HG02759 (cell line): ENCODE results near the gene FBXL19.
"Not testable (repeated sequence)": the region's sequence is repeated elsewhere in the genome, so short reads cannot be mapped to it uniquely, and the experiment has no call there.

Source experiments
- ATAC-seq: cut with Tn5 transposase; IDR thresholded peaks from one replicate; pipeline ENCODE4 v1.9.1; 2021; ENCODE audit warnings: mild to moderate bottlenecking, moderate library complexity; ENCODE audit not compliant: unreplicated experiment

The FBXL19 gene

DNA sequence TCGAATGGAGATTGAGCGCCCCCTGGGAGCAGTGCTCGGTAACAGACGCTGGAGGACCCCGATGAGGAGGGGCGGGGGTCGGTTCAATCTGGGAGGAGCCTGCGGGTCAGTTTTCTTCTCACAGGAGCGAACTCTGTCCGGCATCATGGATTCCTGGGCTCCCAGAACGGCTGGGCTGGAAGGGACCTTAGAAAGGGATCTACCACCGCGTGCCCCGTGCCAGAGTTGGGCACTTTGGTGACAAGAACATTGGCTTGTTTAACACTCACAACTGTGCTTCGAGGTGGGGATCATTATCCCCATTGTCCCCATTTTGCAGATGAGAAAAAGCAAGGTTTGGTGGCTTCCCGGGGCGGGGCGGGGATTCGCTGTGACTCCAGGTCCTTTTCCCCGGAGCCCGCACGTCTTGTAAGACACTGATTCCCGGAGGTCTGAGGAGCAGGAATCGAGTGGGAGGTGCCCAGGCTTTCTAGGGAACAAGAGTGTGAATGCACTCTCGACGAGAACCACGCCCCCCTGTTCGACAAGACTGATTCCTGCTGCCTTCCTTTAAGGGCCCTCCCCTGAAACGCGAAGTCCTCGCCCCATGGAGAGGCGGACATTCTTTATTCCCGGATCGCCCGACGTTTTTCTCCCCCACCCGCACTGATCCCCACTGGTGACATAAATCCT is 1.5 kb upstream of the FBXL19 start:
- ATAC-seq: peak; percentile 0

DNA sequence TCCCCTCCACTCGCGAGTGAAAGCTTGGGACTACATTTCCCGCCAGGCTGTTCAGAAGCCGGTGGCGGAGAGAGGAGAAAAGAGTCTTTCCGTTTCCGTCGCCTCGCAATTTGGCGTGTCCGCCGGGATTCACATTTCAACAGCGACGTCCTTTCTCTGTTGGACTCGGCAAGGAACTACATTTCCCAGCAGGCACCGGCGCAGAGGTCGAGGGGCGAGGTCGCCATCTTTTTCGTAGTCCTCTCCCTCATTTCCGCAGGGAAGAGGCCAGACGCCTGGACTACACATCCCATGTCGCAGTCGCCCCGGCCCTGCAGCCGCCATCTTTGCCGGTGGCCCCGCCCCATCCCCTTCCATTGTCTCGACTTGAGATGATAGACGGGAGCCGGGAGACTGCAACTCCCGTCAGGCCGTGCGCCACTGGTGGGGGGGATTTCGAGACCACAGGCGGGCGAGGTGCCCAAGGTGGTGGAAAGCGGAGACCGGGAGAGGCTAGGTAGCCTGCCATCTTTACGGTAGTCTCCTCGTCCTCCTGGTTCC is 882 bp upstream of the FBXL19 start:
- peak; percentile 73 for ATAC-seq

DNA sequence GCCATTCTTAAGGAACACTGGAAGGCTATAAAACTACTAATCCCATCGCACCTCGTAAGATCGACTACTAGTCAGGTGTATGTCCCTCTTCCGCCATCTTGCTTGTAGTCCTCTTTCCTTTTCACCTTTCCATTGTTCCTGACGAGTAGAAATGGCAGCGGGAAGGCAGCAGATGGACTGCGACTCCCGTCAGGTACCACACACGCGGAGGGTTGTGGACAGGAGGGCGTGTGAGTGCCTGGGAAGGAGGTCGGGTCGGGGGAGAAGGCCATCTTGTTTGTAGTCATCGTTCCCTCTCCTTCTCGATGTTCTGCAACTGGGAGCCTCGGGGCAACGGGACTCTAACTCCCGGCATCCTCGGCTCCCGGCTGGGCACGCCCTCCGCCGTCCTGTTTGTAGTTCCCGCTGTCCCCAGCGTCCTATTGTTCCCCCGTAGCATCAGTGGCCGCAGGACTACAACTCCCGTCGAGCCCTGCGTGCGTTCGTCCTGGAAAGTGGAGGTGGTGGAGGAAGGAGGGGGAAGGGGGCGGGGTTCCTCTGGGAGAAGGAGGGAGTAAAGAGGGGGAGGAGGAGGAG is 324 bp upstream of the FBXL19 start:
- ATAC-seq: peak; percentile 69

DNA sequence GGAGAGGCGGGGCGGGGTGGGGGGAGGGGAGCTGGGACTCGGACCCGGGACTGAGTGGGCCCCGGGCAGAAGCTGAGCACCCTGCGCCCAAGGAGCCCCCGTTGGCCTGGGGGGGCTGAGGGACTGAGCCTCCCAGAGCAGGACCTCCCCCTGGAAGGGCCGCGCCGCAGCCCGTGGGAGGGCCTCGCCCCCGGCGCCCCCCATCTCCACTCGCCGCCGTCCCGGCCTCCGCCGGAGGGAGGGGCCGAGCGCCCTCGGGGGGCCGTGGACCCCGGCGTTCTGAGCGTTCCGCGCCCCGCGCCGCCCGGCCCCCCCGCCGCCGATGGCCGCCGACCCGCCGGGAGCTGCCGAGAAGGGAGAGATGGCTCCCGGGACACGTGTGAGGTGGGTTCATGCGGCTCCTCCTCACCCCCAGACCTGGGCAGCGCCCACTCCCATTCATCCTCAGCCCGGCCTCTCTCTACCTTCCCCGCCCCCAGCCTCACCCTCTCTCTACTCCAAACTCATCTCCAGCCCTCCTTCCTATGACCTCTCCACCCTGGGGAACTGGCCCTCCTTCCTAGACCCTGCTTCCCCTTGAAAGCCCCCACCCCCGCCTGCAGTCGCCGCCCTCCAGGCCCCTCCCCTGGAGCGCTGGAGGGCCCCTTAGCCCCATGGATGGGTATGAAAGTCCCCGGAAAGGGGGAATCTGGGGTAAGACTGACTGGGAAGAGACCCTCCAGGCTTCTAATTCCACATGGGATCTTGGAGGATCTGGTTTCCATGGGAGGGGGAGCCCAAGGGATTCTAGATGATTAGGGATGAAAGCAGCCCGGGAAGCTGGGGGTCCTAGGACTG is 922 bp downstream of the FBXL19 start:
- no peak for ATAC-seq

DNA sequence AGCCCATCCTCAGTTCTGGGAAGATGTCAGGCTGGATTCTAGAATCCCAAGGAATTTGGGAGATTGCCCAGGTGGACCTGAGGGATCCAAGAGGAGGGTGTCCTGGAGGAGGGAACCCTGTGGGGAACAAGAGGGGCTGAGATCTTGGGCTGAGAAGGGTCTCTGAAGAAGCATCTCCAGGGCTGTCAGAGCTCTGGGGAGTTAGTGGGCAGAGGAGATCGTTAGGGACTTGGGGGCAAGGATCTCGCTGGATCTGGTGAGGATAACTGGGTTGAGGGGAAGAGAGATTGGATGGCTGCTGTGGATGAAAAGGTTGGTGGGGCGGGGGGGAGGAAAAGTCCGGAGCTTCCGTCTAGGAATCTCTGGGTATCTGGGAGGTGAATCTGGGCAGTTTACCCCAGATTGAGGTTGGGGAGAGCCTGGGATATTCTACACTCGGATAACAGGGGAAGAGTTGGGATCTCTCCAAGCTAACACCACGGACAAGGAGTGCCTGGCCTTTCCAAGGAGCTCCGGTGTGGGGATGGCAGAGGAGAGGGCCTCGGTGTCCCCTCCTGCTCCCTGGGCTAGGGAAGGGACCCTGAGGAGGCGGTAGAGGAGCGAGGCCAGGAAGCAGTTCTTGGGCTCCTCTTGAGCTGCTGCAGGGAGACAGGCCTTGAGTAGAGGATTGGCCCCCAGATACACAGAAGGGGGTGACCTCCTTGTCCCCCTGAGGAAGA is 1.7 kb downstream of the FBXL19 start:
- ATAC-seq: no peak

DNA sequence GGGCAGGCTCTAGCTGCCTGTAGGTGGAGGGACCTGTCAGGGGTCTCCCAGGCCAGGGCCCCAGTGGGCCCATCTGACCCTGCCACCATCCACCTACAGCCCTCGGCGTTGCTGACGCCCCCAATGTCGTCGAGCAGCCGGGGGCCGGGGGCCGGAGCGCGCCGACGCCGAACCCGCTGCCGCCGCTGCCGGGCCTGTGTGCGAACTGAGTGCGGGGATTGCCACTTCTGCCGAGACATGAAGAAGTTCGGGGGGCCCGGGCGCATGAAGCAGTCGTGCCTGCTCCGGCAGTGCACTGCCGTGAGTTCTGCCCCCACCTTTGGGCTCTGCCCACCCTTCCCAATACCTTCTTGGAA is 2.2 kb downstream of the FBXL19 start:
- no peak for ATAC-seq

DNA sequence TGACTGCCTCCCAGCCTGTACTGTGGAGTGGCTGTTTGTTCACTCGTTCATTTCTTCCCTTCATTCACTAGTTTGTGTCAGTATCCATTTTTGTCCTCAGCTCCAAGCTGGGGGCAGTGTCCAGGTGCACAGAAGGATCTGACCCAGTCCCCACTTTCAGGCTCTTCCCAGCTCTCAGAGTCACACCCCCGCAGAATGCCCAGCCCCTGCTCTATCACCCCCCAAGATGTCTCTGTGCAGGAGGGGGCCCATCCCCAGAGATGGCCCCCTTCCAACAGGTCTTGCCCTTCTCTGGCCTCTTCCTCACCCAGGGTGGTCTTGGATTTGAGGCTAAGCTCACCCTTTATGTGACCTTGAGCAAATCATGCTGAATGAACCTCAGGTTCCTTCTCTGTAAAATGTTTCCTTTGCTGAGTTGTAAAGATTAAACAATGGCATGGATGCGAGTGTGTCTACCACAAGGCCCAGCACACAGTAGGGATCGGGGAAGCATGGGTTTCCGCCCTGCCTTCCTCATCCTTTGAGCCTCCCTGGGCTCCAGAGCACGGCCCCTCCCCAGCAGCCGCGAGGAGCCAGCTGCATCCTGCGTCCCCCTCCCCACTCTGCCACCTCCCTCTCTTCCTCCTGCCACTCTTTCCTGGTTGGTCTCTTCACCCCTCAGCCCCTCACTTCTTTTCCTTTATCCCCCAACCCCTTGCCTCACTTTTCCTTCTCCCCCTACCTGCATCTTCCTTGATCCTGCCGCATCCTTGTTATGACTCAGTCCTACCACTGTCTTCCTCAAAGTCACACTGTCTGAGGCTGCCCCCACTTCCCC is 2.8 kb downstream of the FBXL19 start:
- ATAC-seq: no peak

DNA sequence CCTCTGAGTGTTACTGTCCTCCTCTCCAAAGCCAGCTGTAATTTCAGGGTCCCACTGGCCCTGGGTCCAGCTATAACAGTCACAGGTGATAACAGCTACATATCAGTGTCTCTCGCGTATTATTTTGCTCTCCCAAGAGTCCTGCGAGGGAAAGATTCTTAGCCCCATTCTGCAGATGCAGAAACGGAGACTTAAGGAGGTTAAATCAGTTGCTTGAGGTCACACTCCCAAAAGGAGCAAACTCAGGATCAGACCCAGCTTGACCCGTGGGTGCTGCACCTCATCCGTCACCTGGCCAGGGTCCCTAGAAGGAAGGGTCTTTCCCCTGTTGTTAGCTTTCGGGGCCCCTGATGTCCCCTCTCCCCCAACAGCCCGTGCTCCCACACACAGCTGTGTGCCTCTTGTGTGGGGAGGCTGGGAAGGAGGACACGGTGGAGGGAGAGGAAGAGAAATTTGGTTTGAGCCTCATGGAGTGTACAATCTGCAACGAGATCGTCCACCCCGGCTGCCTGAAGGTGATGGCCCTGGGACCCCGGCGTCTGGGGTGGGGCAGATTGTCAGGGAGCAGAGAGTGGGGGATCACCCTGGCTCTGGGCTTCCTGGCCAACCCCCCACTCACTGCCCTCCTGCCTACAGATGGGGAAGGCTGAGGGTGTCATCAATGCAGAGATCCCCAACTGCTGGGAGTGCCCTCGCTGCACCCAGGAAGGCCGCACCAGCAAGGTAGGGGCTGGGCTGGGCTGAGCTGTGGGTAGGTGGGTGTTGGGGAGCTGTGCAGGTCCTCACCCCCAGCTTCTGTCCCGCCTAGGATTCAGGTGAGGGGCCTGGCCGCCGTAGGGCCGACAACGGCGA is 3.8 kb downstream of the FBXL19 start:
- no peak for ATAC-seq

DNA sequence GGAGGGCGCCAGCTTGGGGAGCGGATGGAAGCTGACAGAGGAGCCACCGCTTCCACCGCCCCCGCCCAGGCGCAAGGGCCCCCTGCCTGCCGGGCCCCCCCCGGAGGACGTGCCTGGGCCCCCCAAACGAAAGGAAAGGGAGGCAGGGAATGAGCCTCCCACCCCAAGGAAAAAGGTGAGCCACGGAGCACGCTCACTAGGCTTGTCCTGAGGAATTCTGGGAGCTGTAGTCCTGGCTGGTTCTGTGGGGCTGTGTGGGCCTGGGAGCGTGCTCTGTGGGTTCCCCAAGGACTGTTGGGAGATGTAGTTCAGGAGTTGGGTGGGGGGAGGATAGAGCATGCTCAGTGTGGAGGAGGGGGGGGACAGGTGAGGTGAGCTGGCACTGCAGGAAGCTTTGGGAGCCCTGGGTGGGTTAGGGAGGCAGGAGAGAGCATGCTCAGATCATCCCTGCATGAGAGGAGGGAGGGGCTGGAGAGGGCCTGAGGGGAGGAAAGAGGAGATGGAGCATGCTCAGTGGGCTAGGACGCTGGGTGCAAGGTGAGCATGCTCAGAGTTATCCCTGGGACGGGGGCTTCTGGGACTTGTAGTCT is 4.5 kb downstream of the FBXL19 start:
- no peak for ATAC-seq

DNA sequence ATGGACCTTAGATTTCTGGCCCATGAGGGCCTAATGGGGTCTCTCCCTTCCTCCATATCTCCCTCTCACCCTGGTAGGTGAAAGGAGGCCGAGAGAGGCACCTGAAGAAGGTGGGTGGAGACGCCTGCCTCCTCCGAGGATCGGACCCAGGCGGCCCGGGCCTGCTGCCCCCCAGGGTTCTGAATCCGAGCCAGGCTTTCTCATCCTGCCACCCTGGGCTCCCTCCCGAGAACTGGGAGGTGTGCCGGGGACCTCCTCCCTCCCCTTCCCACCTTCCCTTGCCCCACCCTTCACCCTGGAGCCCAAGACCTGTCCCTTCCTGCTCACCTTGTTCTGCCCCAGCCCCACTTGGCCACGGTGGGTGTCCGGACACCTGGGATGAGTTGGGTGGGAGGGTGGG is 5.0 kb downstream of the FBXL19 start:
- ATAC-seq: no peak

DNA sequence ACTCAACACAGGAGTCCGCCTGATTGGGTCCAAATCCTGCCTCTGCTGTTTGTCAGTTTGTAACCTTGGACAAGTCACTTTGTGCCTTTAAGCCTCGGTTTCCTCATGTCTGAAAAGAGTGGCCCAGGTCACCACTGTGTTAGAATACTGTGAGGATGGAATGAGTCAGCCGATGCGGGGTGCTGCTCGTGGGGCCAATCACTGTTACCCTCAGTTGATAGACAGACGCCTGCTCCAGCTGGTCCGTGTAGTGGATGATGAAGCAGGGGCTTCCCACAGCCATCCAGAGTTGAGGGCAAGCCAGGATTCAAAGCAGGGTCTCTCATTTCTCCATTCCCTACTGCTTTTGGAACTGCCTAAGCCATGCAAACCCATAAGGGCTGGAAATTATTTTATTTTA is 5.8 kb downstream of the FBXL19 start:
- ATAC-seq: no peak

DNA sequence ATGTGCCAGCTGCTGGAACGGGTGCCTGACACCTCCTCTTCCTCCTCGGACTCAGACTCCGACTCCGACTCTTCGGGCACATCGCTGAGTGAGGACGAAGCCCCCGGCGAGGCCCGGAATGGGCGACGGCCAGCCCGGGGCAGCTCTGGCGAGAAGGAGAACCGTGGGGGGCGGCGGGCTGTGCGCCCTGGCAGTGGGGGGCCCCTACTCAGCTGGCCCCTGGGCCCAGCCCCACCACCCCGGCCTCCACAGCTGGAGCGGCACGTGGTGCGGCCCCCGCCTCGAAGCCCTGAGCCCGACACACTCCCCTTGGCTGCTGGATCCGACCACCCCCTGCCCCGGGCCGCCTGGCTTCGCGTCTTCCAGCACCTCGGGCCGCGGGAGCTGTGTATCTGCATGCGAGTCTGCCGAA is 6.8 kb downstream of the FBXL19 start:
- no peak for ATAC-seq

DNA sequence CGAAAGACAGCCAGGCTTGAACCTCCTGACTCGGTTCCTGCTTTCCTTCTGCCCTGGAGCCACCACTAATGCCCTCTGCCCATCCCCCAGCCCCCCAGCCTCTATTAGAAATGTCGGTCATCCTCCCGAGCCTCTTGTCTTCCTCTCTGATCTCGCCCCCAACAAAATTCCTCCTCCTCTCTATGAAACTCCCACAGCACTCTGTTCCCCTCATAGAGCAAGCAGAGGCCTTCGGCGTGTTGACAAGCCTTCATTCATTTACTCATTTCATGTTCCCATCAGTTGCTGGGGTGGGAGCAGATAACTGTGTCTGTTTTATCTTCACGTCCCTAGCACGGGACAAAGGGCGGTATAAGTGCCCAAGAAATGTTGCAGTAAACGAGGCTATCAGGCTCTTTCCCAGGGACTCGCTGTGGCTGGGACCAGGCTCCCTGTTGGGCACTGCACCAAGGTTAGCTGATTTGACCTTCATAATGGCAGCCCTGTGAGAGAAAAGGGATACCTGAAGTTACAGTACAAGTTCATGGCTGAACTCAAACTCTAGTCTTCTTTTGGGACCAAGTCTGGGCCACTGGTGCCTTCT is 7.8 kb downstream of the FBXL19 start:
- ATAC-seq: no peak

DNA sequence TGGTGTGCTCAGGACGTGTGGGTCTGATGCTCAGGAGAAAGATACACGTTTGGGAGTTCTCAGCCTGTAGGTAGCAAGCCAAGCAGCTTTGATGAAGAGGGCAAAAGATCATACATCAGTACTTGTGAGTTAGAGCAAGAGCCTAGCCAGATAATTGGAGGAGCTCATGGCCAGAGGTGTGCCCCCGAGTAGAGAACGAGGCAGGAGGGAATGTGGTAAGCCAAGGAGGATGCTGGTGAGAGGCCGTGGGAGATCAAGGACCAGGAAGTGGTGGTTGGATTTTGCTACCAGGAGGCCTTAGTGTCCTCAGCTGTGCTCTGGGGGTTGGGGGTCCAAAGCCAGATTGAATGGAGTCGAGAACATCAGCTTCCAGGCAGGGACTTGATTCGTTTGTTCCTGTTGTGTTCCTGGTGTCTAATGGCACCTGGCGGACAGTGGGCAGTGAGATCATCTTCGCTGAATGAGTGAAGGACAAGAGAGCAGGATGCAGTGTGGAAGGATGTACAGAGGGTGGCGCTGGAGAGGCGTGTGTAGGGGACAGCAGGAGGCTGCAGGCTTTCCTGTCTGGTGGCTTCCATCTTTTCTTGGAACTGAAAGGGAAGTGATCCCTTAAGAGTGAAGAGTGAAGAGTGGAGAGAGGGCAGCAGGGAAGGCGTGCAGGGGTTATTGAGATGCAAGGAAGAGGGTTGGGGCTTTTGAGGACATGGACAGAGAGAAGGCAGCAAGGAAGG is 11.6 kb downstream of the FBXL19 start:
- ATAC-seq: no peak

DNA sequence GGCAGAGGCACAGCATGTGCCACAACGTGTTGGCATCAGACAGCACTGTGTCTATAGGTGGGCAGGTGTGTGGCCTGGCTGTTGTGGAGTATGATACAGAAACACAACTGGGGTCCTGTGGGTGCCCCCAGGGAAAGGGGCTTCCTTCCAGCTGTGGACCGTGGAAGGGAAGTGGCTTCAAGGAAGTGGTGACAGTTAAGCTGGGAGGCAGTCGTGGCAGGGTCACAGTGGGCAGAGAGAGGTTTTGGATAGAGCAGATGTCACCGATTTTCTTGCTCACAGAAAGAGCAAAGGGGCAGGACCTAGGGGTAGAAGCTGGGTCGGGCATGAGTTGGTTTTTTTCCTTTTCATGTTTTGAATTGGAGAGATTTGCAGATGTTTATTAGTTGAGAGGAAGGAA is 14.3 kb downstream of the FBXL19 start:
- no peak for ATAC-seq

DNA sequence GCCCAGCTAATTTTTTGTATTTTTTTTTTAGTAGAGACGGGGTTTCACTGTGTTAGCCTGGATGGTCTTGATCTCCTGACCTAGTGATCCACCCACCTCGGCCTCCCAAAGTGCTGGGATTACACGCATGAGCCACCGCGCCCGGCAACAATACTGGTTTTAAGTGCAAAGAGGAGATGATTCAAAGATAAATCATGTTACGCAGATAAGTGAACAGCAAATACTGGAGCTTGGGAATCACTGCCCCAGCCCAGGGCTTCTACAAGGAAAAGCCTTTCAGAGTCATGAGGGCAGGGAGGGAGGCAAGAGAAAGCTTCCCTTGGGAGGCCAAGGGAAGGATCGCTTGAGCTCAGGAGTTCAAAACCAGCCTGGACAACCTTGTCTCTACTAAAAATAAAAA is 16.2 kb downstream of the FBXL19 start:
- ATAC-seq: not testable (repeated sequence)

DNA sequence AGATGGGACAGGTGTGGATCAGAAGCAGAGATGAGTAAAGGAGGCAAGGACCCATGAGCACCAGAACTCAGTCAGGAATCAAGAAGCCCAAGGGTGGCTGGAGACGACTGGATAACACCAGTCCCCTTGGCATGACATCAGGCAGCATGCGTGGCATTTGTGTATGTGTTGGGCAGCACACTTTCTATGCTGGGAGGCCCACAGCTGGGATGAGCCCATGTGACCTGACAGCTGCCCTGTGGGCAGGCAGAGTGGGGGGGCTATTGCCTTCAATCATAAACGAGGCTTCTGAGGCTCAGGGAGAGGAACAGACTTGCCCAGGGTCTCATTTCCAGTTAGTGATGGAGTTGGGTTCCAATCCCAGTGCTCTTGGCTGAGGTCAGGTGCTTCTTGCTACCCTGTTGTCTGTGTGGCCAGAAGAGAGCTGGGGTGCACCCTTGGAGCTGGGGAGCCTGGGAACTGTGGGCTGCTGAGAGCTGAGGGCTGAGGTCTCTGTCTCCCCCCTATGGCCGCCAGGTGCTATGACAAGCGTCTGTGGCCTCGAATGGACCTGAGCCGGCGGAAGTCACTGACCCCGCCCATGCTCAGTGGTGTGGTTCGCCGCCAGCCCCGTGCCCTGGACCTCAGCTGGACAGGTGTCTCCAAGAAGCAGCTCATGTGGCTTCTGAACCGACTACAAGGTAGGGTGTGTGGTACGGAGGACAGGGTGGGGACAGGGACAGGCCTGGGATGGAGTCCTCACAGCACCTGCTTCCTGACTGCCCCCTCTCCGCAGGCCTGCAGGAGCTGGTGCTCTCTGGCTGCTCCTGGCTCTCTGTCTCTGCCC is 18.4 kb downstream of the FBXL19 start:
- ATAC-seq: peak; percentile 93
